Heart left ventricle (tissue), 13 donors: ENCODE results near the gene YIF1B.

Experiments used
- CTCF ChIP-seq, 12 donors: fragments of 200-600 bp; sonication (generic) in 4 of 12; IDR thresholded peaks; one replicate each; pipeline versions ENCODE4 v1.5.0 to v1.8.0; 2018 to 2022; ENCODE audit warnings: antibody characterized with exemption in 12 of 12, mild to moderate bottlenecking in 5 of 12
- POLR2A ChIP-seq, 2 donors: fragments of 450-650 bp; IDR thresholded peaks; one replicate each; pipeline ENCODE4 v1.6.1; 2017; ENCODE audit warnings: antibody characterized with exemption in 2 of 2, mild to moderate bottlenecking in 2 of 2, moderate library complexity in 2 of 2
- donor health status: ischemic (EF 13 %, LVEDD 7.1; RV severe dilation, severe dysfunction).
- donor health status: DM: no; HTN: yes; CAD: no.
- donor health status: DM: no; HTN: no; CAD: no.
- donor health status: ischemic (EF 25% LVEDD 6.9; RV normal size, moderate dysfunction).
- donor health status: ischemic (EF 25% LVEDD 5.7; RV mildly dilated, moderate dysfunction).
- donor health status: ischemic (EF 35%, LVEDD 5.7; RV mildly dilated, moderate dysfunction).
- donor health status: nonischemic (EF 11% LVEDD 7.7; RV severe dilation, severe dysfunction).
- donor health status: DM: yes; HTN: yes; CAD: no.
- donor health status: PGD.
- donor health status: ischemic (EF 29% LVEDD 5.4; RV normal size, mild dysfunction).
- donor health status: nonischemic (EF 23%, LVEDD 6.1; RV moderate dilation, normal function).

DNA sequence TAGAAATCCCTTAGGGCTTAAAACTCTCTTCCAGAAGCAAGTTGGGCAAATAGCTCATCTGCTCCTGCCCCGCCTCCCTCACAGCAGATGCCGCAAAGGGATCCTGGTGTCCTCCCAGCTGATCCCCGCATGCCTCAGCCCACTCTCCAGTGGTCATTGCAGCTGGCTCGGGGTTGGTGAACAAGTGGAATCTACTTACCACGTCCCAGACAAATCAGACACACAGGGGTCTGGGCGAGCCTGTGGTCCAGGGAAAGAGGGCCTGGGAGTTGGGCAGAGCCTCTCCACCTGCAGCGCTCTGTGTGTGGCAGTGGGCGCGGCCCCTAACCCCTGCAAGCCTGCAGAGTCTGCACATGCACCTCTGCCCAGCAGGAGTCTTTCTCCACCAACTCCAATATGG lies 22.5 kb downstream of the YIF1B start:
- TF ChIP-seq CTCF (IDR thresholded peaks at IDR 0.05): no peak
- no peak for TF ChIP-seq POLR2A (IDR thresholded peaks at IDR 0.05)
